Stimulated activated CD4-positive, alpha-beta T cell treated with anti-CD3 and anti-CD28 coated beads, Interleukin-1b, Interleukin-23, amount 100 ng/mL, for 48 hours (primary cell): ENCODE data around the gene SLC17A4.
"Not testable (repeated sequence)": the region's sequence is repeated elsewhere in the genome, so short reads cannot be mapped to it uniquely, and the experiment has no call there.

ENCODE experiments used
- DNase-seq: peaks from one replicate; pipeline ENCODE4 v3.0.0-alpha.2; 2020

The SLC17A4 gene

GRCh38 chr6:25754535-25754934 lies at the start of gene SLC17A4:
SLC17A4 (plus strand) TSS chr6:25754742; CDS start chr6:25761963, 7,221 bp downstream.
- DNase-seq: no peak

GRCh38 chr6:25706314-25707014 lies 48.1 kb upstream of the SLC17A4 start:
- DNase-seq: no peak

GRCh38 chr6:25709761-25710160 lies 44.8 kb upstream of the SLC17A4 start:
- DNase-seq: no peak

- DNase-seq: no peak
Observed at GRCh38 chr6:25710287-25710686, 44.3 kb upstream of the SLC17A4 start.

- DNase-seq: no peak
Observed at GRCh38 chr6:25713824-25714223, 40.7 kb upstream of the SLC17A4 start.

- no peak for DNase-seq
Observed at GRCh38 chr6:25714765-25715164, 39.8 kb upstream of the SLC17A4 start.

GRCh38 chr6:25715794-25716193 lies 38.7 kb upstream of the SLC17A4 start:
- DNase-seq: no peak

GRCh38 chr6:25717866-25718740 lies 36.4 kb upstream of the SLC17A4 start:
- DNase-seq: no peak

- DNase-seq: no peak
Observed at GRCh38 chr6:25726122-25726911, 28.2 kb upstream of the SLC17A4 start.

GRCh38 chr6:25727028-25727427 lies 27.5 kb upstream of the SLC17A4 start:
- no peak for DNase-seq

GRCh38 chr6:25730907-25731306 lies 23.6 kb upstream of the SLC17A4 start:
- DNase-seq: no peak

GRCh38 chr6:25731721-25732120 lies 22.8 kb upstream of the SLC17A4 start:
- DNase-seq: no peak

GRCh38 chr6:25732468-25733198 lies 21.9 kb upstream of the SLC17A4 start:
- DNase-seq: no peak

- DNase-seq: no peak
Observed at GRCh38 chr6:25735261-25735660, 19.3 kb upstream of the SLC17A4 start.

- DNase-seq: no peak
Observed at GRCh38 chr6:25743868-25744267, 10.7 kb upstream of the SLC17A4 start.

GRCh38 chr6:25745836-25746235 lies 8.7 kb upstream of the SLC17A4 start:
- DNase-seq: no peak

- DNase-seq: no peak
Observed at GRCh38 chr6:25746968-25747367, 7.6 kb upstream of the SLC17A4 start.

- no peak for DNase-seq
Observed at GRCh38 chr6:25747477-25747876, 7.1 kb upstream of the SLC17A4 start.

GRCh38 chr6:25748049-25748448 lies 6.5 kb upstream of the SLC17A4 start:
- no peak for DNase-seq

GRCh38 chr6:25748601-25749517 lies 5.7 kb upstream of the SLC17A4 start:
- not testable (repeated sequence) for DNase-seq

GRCh38 chr6:25749837-25750236 lies 4.7 kb upstream of the SLC17A4 start:
- no peak for DNase-seq

GRCh38 chr6:25750906-25751305 lies 3.6 kb upstream of the SLC17A4 start:
- DNase-seq: no peak
